HepG2 (cell line): Measurements from ENCODE around the gene CISH. TPM values are rescaled to one million over a fixed set of nuclear protein-coding genes. Genes with fewer than 3 reads are reported as not detected.

ENCODE experiments used
- AHR ChIP-seq: IDR thresholded peaks from 2 replicates; pipeline ENCODE4 v1.6.1; 2018; ENCODE audit warnings: missing genetic modification reagents, missing compliant biosample characterization
- ETS1 ChIP-seq: sonication (generic); formaldehyde crosslinking; IDR thresholded peaks from 2 replicates; pipeline ENCODE4 v1.4.0; 2020; ENCODE audit warnings: missing genetic modification reagents
- EZH2 ChIP-seq: conservative IDR thresholded peaks from 2 replicates; pipeline ENCODE4 v1.6.1; 2012; ENCODE audit warnings: mild to moderate bottlenecking, low read depth, low read length, moderate library complexity
- HDAC2 ChIP-seq: sonication (generic); formaldehyde crosslinking; IDR thresholded peaks from 2 replicates; pipeline ENCODE4 v1.4.0; 2020; ENCODE audit warnings: missing genetic modification reagents
- HNF4A ChIP-seq: sonication (generic); formaldehyde crosslinking; IDR thresholded peaks from 2 replicates; pipeline ENCODE4 v1.4.0; 2020; ENCODE audit warnings: missing genetic modification reagents
- HNRNPL ChIP-seq: fragments of 200-400 bp; formaldehyde crosslinking; IDR thresholded peaks from 2 replicates; pipeline ENCODE4 v1.6.1; 2017; ENCODE audit warnings: mild to moderate bottlenecking, low read depth, low read length
- KDM2A ChIP-seq: sonication (generic); formaldehyde crosslinking; IDR thresholded peaks from 2 replicates; pipeline ENCODE4 v1.4.0; 2020; ENCODE audit warnings: low read depth, missing genetic modification reagents, borderline replicate concordance
- NKX3-1 ChIP-seq: sonication (generic); formaldehyde crosslinking; IDR thresholded peaks from 2 replicates; pipeline ENCODE4 v1.5.0; 2020; ENCODE audit warnings: missing genetic modification reagents
- TBX2 ChIP-seq: sonication (generic); formaldehyde crosslinking; IDR thresholded peaks from 2 replicates; pipeline ENCODE4 v1.5.0; 2020; ENCODE audit warnings: missing genetic modification reagents, mild to moderate bottlenecking, borderline replicate concordance
- THYN1 ChIP-seq: sonication (generic); formaldehyde crosslinking; IDR thresholded peaks from 2 replicates; pipeline ENCODE4 v1.8.1; 2023; ENCODE audit warnings: low read depth, mild to moderate bottlenecking, moderate library complexity, missing genetic modification reagents, borderline replicate concordance
- ZBTB40 ChIP-seq, 2 experiments: fragments of 450-650 bp in 1 of 2; sonication (generic) in 1 of 2; formaldehyde crosslinking in 1 of 2; IDR thresholded peaks; 2 replicates each; pipeline versions ENCODE4 v1.6.1 to v1.8.0; 2016 to 2022; ENCODE audit warnings: antibody characterized with exemption in 1 of 2, mild to moderate bottlenecking in 1 of 2, missing genetic modification reagents in 1 of 2
- ZFP36L1 ChIP-seq: sonication (generic); formaldehyde crosslinking; IDR thresholded peaks from 2 replicates; pipeline ENCODE4 v1.8.0; 2022; ENCODE audit warnings: mild to moderate bottlenecking, missing genetic modification reagents, moderate library complexity
- ZFY ChIP-seq: sonication (generic); formaldehyde crosslinking; IDR thresholded peaks from 2 replicates; pipeline ENCODE4 v1.4.0; 2020; ENCODE audit warnings: missing genetic modification reagents
- ZNF274 ChIP-seq: sonication (generic); formaldehyde crosslinking; IDR thresholded peaks from 2 replicates; pipeline ENCODE4 v1.5.1; 2020; ENCODE audit warnings: mild to moderate bottlenecking, missing genetic modification reagents
- ZNF543 ChIP-seq: sonication (generic); formaldehyde crosslinking; IDR thresholded peaks from 2 replicates; pipeline ENCODE4 v1.4.0; 2020; ENCODE audit warnings: mild to moderate bottlenecking, missing genetic modification reagents
- ZNF670 ChIP-seq: sonication (generic); formaldehyde crosslinking; IDR thresholded peaks from 2 replicates; pipeline ENCODE4 v1.8.0; 2022; ENCODE audit warnings: mild to moderate bottlenecking, missing genetic modification reagents, borderline replicate concordance
- ZNF709 ChIP-seq: sonication (generic); formaldehyde crosslinking; IDR thresholded peaks from 2 replicates; pipeline ENCODE4 v1.5.0; 2020; ENCODE audit warnings: mild to moderate bottlenecking, missing genetic modification reagents
- polyA plus RNA-seq, 8 experiments: library from polyadenylated mRNA; depleted of rRNA in 3 of 8; stranded (reverse) in 7 of 8; unstranded in 1 of 8; fragments of >200 nt; fragmentation: Illumina TruSeq in 4 of 8; extraction: Trizol in 4 of 8; gene quantifications; 2 replicates each; pipeline versions ENCODE4 v1.2.1 to v1.2.3, GENCODE V29; 2011 to 2016; ENCODE audit warnings: low read depth in 4 of 8, missing spikeins in 1 of 8, mixed read lengths in 1 of 8; ENCODE audit not compliant: insufficient read depth in 1 of 8
- total RNA-seq, 5 experiments: library from RNA; depleted of rRNA; stranded (reverse); fragments of >200 nt; fragmentation: Illumina TruSeq; extraction: Trizol; gene quantifications; 2 replicates each; pipeline ENCODE4 v1.2.3, GENCODE V29; 2016; ENCODE audit warnings: low read depth in 1 of 5

CISH gene
- total and polyA plus RNA-seq, 2 of the 13 experiments (the other 11 are each of a cell fraction or from before 2014, with no cell fraction given): 0.91 to 1.5 TPM

GRCh38 chr3:50617096-50617791, 5.7 kb upstream of the CISH start, which contains the start of gene MAPKAPK3 (continued):
- no peak for TF ChIP-seq ZBTB40 (IDR thresholded peaks at IDR 0.05)
- TF ChIP-seq ZBTB40 (CRISPR knock-in tag; IDR thresholded peaks at IDR 0.05): 0 out of 2 replicates have a peak, but pooled peaks have one; percentile 30
- no peak for TF ChIP-seq EZH2
- TF ChIP-seq HNRNPL: 0 out of 2 replicates have a peak, but pooled peaks have one; percentile 48
- peak; percentile 23; the same call in 1 of the 2 replicates for TF ChIP-seq HDAC2 (CRISPR knock-in tag)
- peak; percentile 36; the same call in 1 of the 2 replicates for TF ChIP-seq NKX3-1 (CRISPR knock-in tag)
- TF ChIP-seq TBX2: peak; percentile 49; the same call in 1 of the 2 replicates
- TF ChIP-seq AHR (CRISPR knock-in tag): peak; percentile 26; the same call in 1 of the 2 replicates
- TF ChIP-seq ZNF274 (CRISPR knock-in tag): peak; percentile 67; the same call in 1 of the 2 replicates
- 0 out of 2 replicates have a peak, but pooled peaks have one; percentile 30 for TF ChIP-seq ZNF709 (CRISPR knock-in tag)
- TF ChIP-seq THYN1 (CRISPR knock-in tag): no peak
- no peak for TF ChIP-seq ZFP36L1
- TF ChIP-seq ZFY (CRISPR knock-in tag): peak; percentile 75
- TF ChIP-seq ZNF543 (CRISPR knock-in tag): 0 out of 2 replicates have a peak, but pooled peaks have one; percentile 71
- TF ChIP-seq HNF4A (CRISPR knock-in tag): peak; percentile 53
- TF ChIP-seq ETS1: 0 out of 2 replicates have a peak, but pooled peaks have one; percentile 61
- 0 out of 2 replicates have a peak, but pooled peaks have one; percentile 20 for TF ChIP-seq ZNF670
- 0 out of 2 replicates have a peak, but pooled peaks have one; percentile 52 for TF ChIP-seq KDM2A (CRISPR knock-in tag)
